HepG2 (cell line): ENCODE data around the gene FN1. TPM values are rescaled to one million over a fixed set of nuclear protein-coding genes. Genes with fewer than 3 reads are reported as not detected.

Experiments used
- EZH2 ChIP-seq: conservative IDR thresholded peaks from 2 replicates; pipeline ENCODE4 v1.6.1; 2012; ENCODE audit warnings: mild to moderate bottlenecking, low read depth, low read length, moderate library complexity
- FOXA3 ChIP-seq: IDR thresholded peaks from 2 replicates; pipeline ENCODE4 v1.6.1; 2016; ENCODE audit warnings: missing genetic modification reagents, missing compliant biosample characterization
- FOXP4 ChIP-seq: sonication (generic); formaldehyde crosslinking; IDR thresholded peaks from 2 replicates; pipeline ENCODE4 v1.4.0; 2020; ENCODE audit warnings: missing genetic modification reagents
- HOMEZ ChIP-seq: IDR thresholded peaks from 2 replicates; pipeline ENCODE4 v1.6.1; 2016; ENCODE audit warnings: low read depth
- NFE2L1 ChIP-seq: sonication (generic); formaldehyde crosslinking; IDR thresholded peaks from 2 replicates; pipeline ENCODE4 v1.4.0; 2020; ENCODE audit warnings: missing genetic modification reagents, mild to moderate bottlenecking, borderline replicate concordance
- PCBP1 ChIP-seq: fragments of 200-400 bp; formaldehyde crosslinking; IDR thresholded peaks from 2 replicates; pipeline ENCODE4 v1.6.1; 2017; ENCODE audit warnings: mild to moderate bottlenecking, low read depth, low read length, borderline replicate concordance
- PLRG1 ChIP-seq: fragments of 450-650 bp; conservative IDR thresholded peaks from 2 replicates; pipeline ENCODE4 v1.6.1; 2016
- POGZ ChIP-seq: sonication (generic); formaldehyde crosslinking; IDR thresholded peaks from 2 replicates; pipeline ENCODE4 v1.4.0; 2020; ENCODE audit warnings: mild to moderate bottlenecking, missing genetic modification reagents
- RAD21 ChIP-seq: fragments of 450-650 bp; formaldehyde crosslinking; IDR thresholded peaks from 2 replicates; pipeline ENCODE4 v1.5.0; 2020; ENCODE audit warnings: mild to moderate bottlenecking
- TEAD3 ChIP-seq: optimal IDR thresholded peaks from 2 replicates; pipeline ENCODE3; 2016; ENCODE audit warnings: borderline replicate concordance
- ZBTB26 ChIP-seq: IDR thresholded peaks from 2 replicates; pipeline ENCODE4 v1.6.1; 2016; ENCODE audit warnings: missing compliant biosample characterization, missing genetic modification reagents, borderline replicate concordance
- ZNF136 ChIP-seq: sonication (generic); formaldehyde crosslinking; IDR thresholded peaks from 2 replicates; pipeline ENCODE4 v1.8.1; 2022; ENCODE audit warnings: low read depth, mild to moderate bottlenecking, moderate library complexity, missing genetic modification reagents
- ZNF143 ChIP-seq: sonication (generic); formaldehyde crosslinking; IDR thresholded peaks from 2 replicates; pipeline ENCODE4 v1.4.0; 2020; ENCODE audit warnings: missing genetic modification reagents
- ZNF496 ChIP-seq: sonication (generic); formaldehyde crosslinking; IDR thresholded peaks from 2 replicates; pipeline ENCODE4 v1.8.1; 2023; ENCODE audit warnings: mild to moderate bottlenecking, moderate library complexity, missing genetic modification reagents; ENCODE audit not compliant: insufficient replicate concordance
- ZNF616 ChIP-seq: sonication (generic); formaldehyde crosslinking; IDR thresholded peaks from 2 replicates; pipeline ENCODE4 v1.5.0; 2020; ENCODE audit warnings: low read depth, mild to moderate bottlenecking, missing genetic modification reagents
- polyA plus RNA-seq, 8 experiments: library from polyadenylated mRNA; depleted of rRNA in 3 of 8; stranded (reverse) in 7 of 8; unstranded in 1 of 8; fragments of >200 nt; fragmentation: Illumina TruSeq in 4 of 8; extraction: Trizol in 4 of 8; gene quantifications; 2 replicates each; pipeline versions ENCODE4 v1.2.1 to v1.2.3, GENCODE V29; 2011 to 2016; ENCODE audit warnings: low read depth in 4 of 8, missing spikeins in 1 of 8, mixed read lengths in 1 of 8; ENCODE audit not compliant: insufficient read depth in 1 of 8
- total RNA-seq, 5 experiments: library from RNA; depleted of rRNA; stranded (reverse); fragments of >200 nt; fragmentation: Illumina TruSeq; extraction: Trizol; gene quantifications; 2 replicates each; pipeline ENCODE4 v1.2.3, GENCODE V29; 2016; ENCODE audit warnings: low read depth in 1 of 5
- TF ChIP-seq, protein P1 (sequence below), 2 experiments: IDR thresholded peaks; 2 replicates each; pipeline ENCODE4 v1.6.1; 2011 to 2012; ENCODE audit warnings: low read length in 2 of 2, borderline replicate concordance in 1 of 2, low read depth in 1 of 2, mild to moderate bottlenecking in 1 of 2, moderate library complexity in 1 of 2
- TF ChIP-seq, protein P2 (sequence below): sonication (generic); formaldehyde crosslinking; IDR thresholded peaks from 2 replicates; pipeline ENCODE4 v1.4.0; 2020; ENCODE audit warnings: missing genetic modification reagents

Gene FN1
- total and polyA plus RNA-seq, 2 of the 13 experiments (the other 11 are each of a cell fraction or from before 2014, with no cell fraction given) = 1,847 to 6,471 TPM

DNA sequence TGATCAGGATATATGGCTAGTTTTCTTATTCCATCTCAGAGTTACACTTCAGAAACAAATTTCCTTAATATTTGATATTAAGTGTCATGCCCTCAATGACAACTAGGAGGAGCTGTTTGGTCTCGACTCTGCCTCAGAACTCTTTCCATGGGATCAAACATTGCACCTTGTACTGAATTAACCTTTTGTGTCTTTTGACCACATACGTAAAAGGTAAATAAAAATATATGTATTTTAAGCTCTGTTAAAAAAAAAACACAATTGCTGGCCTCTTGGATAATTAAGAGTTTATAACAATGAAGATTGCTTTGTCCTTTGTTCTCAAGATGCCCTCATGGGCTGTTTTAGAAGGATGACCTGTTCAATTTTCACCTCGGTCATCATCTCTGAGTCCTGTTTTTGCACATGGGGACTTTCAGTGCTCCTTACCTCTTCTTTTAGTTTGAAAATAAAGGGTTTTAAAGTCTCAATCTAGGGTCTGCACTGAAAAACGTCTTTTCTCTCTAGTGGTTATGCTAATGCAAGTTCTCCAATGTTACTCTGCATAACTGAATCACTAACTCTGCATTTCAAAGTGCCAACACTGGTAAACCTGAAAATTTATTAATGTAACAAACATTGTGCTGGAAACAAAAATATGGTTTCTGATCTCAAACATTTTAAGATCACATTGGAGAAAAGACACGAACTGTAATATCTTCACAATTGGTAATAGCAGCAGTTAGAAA lies 18.8 kb upstream of the FN1 start (continued):
- TF ChIP-seq, protein P1, sequence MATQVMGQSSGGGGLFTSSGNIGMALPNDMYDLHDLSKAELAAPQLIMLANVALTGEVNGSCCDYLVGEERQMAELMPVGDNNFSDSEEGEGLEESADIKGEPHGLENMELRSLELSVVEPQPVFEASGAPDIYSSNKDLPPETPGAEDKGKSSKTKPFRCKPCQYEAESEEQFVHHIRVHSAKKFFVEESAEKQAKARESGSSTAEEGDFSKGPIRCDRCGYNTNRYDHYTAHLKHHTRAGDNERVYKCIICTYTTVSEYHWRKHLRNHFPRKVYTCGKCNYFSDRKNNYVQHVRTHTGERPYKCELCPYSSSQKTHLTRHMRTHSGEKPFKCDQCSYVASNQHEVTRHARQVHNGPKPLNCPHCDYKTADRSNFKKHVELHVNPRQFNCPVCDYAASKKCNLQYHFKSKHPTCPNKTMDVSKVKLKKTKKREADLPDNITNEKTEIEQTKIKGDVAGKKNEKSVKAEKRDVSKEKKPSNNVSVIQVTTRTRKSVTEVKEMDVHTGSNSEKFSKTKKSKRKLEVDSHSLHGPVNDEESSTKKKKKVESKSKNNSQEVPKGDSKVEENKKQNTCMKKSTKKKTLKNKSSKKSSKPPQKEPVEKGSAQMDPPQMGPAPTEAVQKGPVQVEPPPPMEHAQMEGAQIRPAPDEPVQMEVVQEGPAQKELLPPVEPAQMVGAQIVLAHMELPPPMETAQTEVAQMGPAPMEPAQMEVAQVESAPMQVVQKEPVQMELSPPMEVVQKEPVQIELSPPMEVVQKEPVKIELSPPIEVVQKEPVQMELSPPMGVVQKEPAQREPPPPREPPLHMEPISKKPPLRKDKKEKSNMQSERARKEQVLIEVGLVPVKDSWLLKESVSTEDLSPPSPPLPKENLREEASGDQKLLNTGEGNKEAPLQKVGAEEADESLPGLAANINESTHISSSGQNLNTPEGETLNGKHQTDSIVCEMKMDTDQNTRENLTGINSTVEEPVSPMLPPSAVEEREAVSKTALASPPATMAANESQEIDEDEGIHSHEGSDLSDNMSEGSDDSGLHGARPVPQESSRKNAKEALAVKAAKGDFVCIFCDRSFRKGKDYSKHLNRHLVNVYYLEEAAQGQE (IDR thresholded peaks at IDR 0.05; ENCODE audit: borderline replicate concordance in 1 of 2, low read depth in 1 of 2, low read length in 2 of 2) = no peak
- TF ChIP-seq EZH2 (no peak), TEAD3 (CRISPR knock-in tag) (peak; percentile 37), NFE2L1 (CRISPR knock-in tag) (no peak), POGZ (CRISPR knock-in tag) (peak; percentile 69), FOXP4 (CRISPR knock-in tag) (no peak), RAD21 (CRISPR knock-in tag) (peak; percentile 42; the same call in 1 of the 2 replicates), ZBTB26 (CRISPR knock-in tag) (no peak), PLRG1 (no peak), ZNF616 (CRISPR knock-in tag) (no peak), HOMEZ (CRISPR knock-in tag) (peak; percentile 88), ZNF496 (CRISPR knock-in tag) (no peak), FOXA3 (CRISPR knock-in tag) (peak; percentile 48; the same call in 1 of the 2 replicates), ZNF143 (CRISPR knock-in tag) (no peak), PCBP1 (no peak), ZNF136 (CRISPR knock-in tag) (no peak)
- TF ChIP-seq, protein P2, sequence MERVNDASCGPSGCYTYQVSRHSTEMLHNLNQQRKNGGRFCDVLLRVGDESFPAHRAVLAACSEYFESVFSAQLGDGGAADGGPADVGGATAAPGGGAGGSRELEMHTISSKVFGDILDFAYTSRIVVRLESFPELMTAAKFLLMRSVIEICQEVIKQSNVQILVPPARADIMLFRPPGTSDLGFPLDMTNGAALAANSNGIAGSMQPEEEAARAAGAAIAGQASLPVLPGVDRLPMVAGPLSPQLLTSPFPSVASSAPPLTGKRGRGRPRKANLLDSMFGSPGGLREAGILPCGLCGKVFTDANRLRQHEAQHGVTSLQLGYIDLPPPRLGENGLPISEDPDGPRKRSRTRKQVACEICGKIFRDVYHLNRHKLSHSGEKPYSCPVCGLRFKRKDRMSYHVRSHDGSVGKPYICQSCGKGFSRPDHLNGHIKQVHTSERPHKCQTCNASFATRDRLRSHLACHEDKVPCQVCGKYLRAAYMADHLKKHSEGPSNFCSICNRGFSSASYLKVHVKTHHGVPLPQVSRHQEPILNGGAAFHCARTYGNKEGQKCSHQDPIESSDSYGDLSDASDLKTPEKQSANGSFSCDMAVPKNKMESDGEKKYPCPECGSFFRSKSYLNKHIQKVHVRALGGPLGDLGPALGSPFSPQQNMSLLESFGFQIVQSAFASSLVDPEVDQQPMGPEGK (CRISPR knock-in tag) = no peak
